A549 (cell line): ENCODE measurements around the gene MRPL33. TPM values are rescaled to one million over a fixed set of nuclear protein-coding genes. Genes with fewer than 3 reads are reported as not detected.

Experiments
- ATAC-seq, 2 experiments: fragments of 200-7000 bp in 1 of 2; fragments of >200 bp in 1 of 2; cut with Nextera tagmentation in 1 of 2; cut with Tn5 transposase in 1 of 2; 3 replicates each; pipeline versions ENCODE4 v1.8.0 to v1.9.1; 2018 to 2020; ENCODE audit warnings: mild to moderate bottlenecking in 1 of 2, moderate library complexity in 1 of 2
- CTCF ChIA-PET: fragments of 300-600 bp; sonication (Branson Sonifier 250); formaldehyde crosslinking; extraction: SDS; loops from one replicate; lab custom pipeline; 2021; ENCODE audit warnings: antibody characterized with exemption, inconsistent platforms; lab: Yijun Ruan, JAX
- POLR2A ChIA-PET: fragments of 350-600 bp; formaldehyde crosslinking; extraction: SDS; loops from one replicate; lab custom pipeline; 2021; ENCODE audit warnings: antibody characterized with exemption, inconsistent platforms; lab: Yijun Ruan, JAX
- DNase-seq, 2 experiments: peaks; one replicate each; pipeline versions ENCODE4 v3.0.0 to v3.0.0-alpha.2; 2011 to 2016; ENCODE audit warnings: low read depth in 1 of 2, low spot score in 1 of 2
- FAIRE-seq: peaks from 2 replicates; lab custom pipeline; 2011; peaks lifted over from hg19 to GRCh38; lab: Jason Lieb, UNC
- H3K27ac ChIP-seq, 2 experiments: fragments of >200 bp; sonication (Bioruptor Twin); formaldehyde crosslinking; 3 replicates each; pipeline ENCODE4 v1.5.1; 2016 to 2017
- H3K4me1 ChIP-seq: fragments of >200 bp; sonication (Bioruptor Twin); formaldehyde crosslinking; 3 replicates; pipeline ENCODE4 v1.6.1; 2016
- H3K4me2 ChIP-seq: fragments of >200 bp; sonication (Bioruptor Twin); formaldehyde crosslinking; 3 replicates; pipeline ENCODE4 v1.6.1; 2016
- H3K4me3 ChIP-seq: fragments of >200 bp; sonication (Bioruptor Twin); formaldehyde crosslinking; 3 replicates; pipeline ENCODE4 v1.5.1; 2016
- H3K9me3 ChIP-seq: fragments of >200 bp; sonication (Bioruptor Twin); formaldehyde crosslinking; 3 replicates; pipeline ENCODE4 v1.6.1; 2016
- CBX8 ChIP-seq: fragments of 200-600 bp; sonication (generic); IDR thresholded peaks from 2 replicates; pipeline ENCODE4 v1.6.1; 2016
- CEBPB ChIP-seq, 2 experiments: fragments of >200 bp in 1 of 2; sonication (Bioruptor Twin) in 1 of 2; formaldehyde crosslinking in 1 of 2; IDR thresholded peaks; 2 replicates each; pipeline ENCODE4 v1.6.1; 2012 to 2016
- EHMT2 ChIP-seq: fragments of 200-600 bp; sonication (generic); IDR thresholded peaks from 2 replicates; pipeline ENCODE4 v1.6.1; 2016; ENCODE audit warnings: antibody characterized with exemption, low read depth, mild to moderate bottlenecking, moderate library complexity
- FOXS1 ChIP-seq: fragments of 250-450 bp; sonication (Bioruptor Pico); IDR thresholded peaks from 2 replicates; pipeline ENCODE4 v1.5.0; 2020; ENCODE audit warnings: mild to moderate bottlenecking, moderate library complexity
- GATA3 ChIP-seq: IDR thresholded peaks from 2 replicates; pipeline ENCODE4 v1.6.1; 2012; ENCODE audit warnings: borderline replicate concordance
- HDAC2 ChIP-seq: fragments of 200-600 bp; sonication (generic); IDR thresholded peaks from 2 replicates; pipeline ENCODE4 v1.6.1; 2016
- HOXA7 ChIP-seq: fragments of 250-450 bp; sonication (Bioruptor Pico); IDR thresholded peaks from 2 replicates; pipeline ENCODE4 v1.5.0; 2020; ENCODE audit warnings: mild to moderate bottlenecking, moderate library complexity
- JUN ChIP-seq, 2 experiments: fragments of >200 bp; sonication (Bioruptor Twin); formaldehyde crosslinking; IDR thresholded peaks; 2 replicates in 1 of 2; 3 replicates in 1 of 2; pipeline ENCODE4 v1.6.1; 2016 to 2017
- JUNB ChIP-seq: fragments of >200 bp; sonication (Bioruptor Twin); formaldehyde crosslinking; IDR thresholded peaks from 2 replicates; pipeline ENCODE4 v1.6.1; 2016
- KDM1A ChIP-seq: fragments of 200-600 bp; sonication (generic); IDR thresholded peaks from 2 replicates; pipeline ENCODE4 v1.6.1; 2016; ENCODE audit warnings: low read depth, mild to moderate bottlenecking
- KDM5A ChIP-seq: fragments of 200-600 bp; sonication (generic); IDR thresholded peaks from 2 replicates; pipeline ENCODE4 v1.6.1; 2016; ENCODE audit warnings: antibody characterized with exemption, mild to moderate bottlenecking
- MAFK ChIP-seq: fragments of 450-650 bp; IDR thresholded peaks from 2 replicates; pipeline ENCODE4 v1.6.1; 2014; ENCODE audit not compliant: partially characterized antibody
- POLR2A ChIP-seq: IDR thresholded peaks from 2 replicates; pipeline ENCODE4 v1.6.1; 2012; ENCODE audit warnings: mild to moderate bottlenecking, low read length
- RARB ChIP-seq: fragments of 250-450 bp; sonication (Bioruptor Pico); IDR thresholded peaks from 2 replicates; pipeline ENCODE4 v1.8.0; 2021; ENCODE audit warnings: mild to moderate bottlenecking, moderate library complexity
- RFX5 ChIP-seq: fragments of 450-650 bp; IDR thresholded peaks from 2 replicates; pipeline ENCODE4 v1.7.1; 2014; ENCODE audit warnings: antibody characterized with exemption, mild to moderate bottlenecking, moderate library complexity
- RNF2 ChIP-seq: fragments of 200-600 bp; sonication (generic); IDR thresholded peaks from 2 replicates; pipeline ENCODE4 v1.6.1; 2016; ENCODE audit warnings: low read depth, mild to moderate bottlenecking, antibody characterized with exemption, moderate library complexity, borderline replicate concordance
- SMC3 ChIP-seq: fragments of >200 bp; sonication (Bioruptor Twin); formaldehyde crosslinking; IDR thresholded peaks from 3 replicates; pipeline ENCODE4 v1.6.1; 2018; ENCODE audit warnings: inconsistent platforms
- SREBF2 ChIP-seq: fragments of 450-650 bp; IDR thresholded peaks from 2 replicates; pipeline ENCODE4 v1.6.1; 2014; ENCODE audit warnings: mild to moderate bottlenecking, moderate library complexity
- TP53 ChIP-seq: fragments of 250-450 bp; sonication (Bioruptor Pico); IDR thresholded peaks from 2 replicates; pipeline ENCODE4 v1.5.0; 2021; ENCODE audit warnings: mild to moderate bottlenecking, moderate library complexity
- ZNF302 ChIP-seq: fragments of 250-450 bp; sonication (Bioruptor Pico); IDR thresholded peaks from 2 replicates; pipeline ENCODE4 v1.9.0; 2021; ENCODE audit warnings: inconsistent platforms, mild to moderate bottlenecking, moderate library complexity
- ZSCAN20 ChIP-seq: fragments of 250-450 bp; sonication (Bioruptor Pico); IDR thresholded peaks from 2 replicates; pipeline ENCODE4 v1.8.0; 2022; ENCODE audit warnings: mild to moderate bottlenecking, moderate library complexity
- WGBS: methylation state at CpG from one replicate; pipeline ENCODE4 v1.1.6; 2017; ENCODE audit errors: missing lambda C conversion rate; 5-methylcytosine and 5-hydroxymethylcytosine counted together
- polyA plus RNA-seq, 4 experiments: library from polyadenylated mRNA; depleted of rRNA in 3 of 4; stranded (reverse); fragments of >200 nt; fragmentation: RNase III in 1 of 4; extraction: RNeasy Plus Mini Kit Qiagen cat#74134 plus additional on column Dnase treatment in 1 of 4; gene quantifications; 2 replicates in 3 of 4; 3 replicates in 1 of 4; pipeline ENCODE4 v1.2.3, GENCODE V29; 2011 to 2017
- TF ChIP-seq, protein P1 (sequence below): IDR thresholded peaks from 2 replicates; pipeline ENCODE4 v1.6.1; 2012
- TF ChIP-seq, protein P2 (sequence below): fragments of >200 bp; sonication (Bioruptor Twin); formaldehyde crosslinking; IDR thresholded peaks from 3 replicates; pipeline ENCODE4 v1.6.1; 2016
- TF ChIP-seq, protein P3 (sequence below): IDR thresholded peaks from 2 replicates; pipeline ENCODE4 v1.6.1; 2012; ENCODE audit warnings: low read depth, borderline replicate concordance
- TF ChIP-seq, protein P4 (sequence below): fragments of >200 bp; sonication (Bioruptor Twin); formaldehyde crosslinking; IDR thresholded peaks from 2 replicates; pipeline ENCODE4 v1.6.1; 2016
- TF ChIP-seq, protein P5 (sequence below): fragments of 450-650 bp; IDR thresholded peaks from 2 replicates; pipeline ENCODE4 v1.6.1; 2014; ENCODE audit warnings: antibody characterized with exemption

MRPL33 gene
- polyA plus RNA-seq, 2 of the 4 experiments (the other 2 are of a cell fraction): 287 to 497 TPM

DNA sequence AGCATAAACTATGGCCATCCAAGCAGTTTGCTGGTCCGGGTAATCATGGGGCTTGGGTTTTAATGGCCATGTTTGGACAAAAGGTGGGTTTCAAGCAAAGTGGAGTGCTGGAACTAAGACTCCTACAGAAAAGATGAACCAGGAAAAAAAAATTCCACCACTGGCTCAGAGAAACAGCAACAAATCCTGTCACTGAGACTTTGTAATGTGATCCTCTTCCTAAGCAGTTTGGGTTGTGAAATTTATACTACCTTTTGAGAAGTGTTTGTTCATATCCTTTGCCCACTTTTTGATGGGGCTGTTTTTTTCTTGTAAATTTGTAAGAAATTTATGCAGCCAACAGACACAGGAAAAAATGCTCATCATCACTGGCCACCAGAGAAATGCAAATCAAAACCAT is 40.2 kb downstream of the MRPL33 start (continued):
- TF ChIP-seq, protein P1, sequence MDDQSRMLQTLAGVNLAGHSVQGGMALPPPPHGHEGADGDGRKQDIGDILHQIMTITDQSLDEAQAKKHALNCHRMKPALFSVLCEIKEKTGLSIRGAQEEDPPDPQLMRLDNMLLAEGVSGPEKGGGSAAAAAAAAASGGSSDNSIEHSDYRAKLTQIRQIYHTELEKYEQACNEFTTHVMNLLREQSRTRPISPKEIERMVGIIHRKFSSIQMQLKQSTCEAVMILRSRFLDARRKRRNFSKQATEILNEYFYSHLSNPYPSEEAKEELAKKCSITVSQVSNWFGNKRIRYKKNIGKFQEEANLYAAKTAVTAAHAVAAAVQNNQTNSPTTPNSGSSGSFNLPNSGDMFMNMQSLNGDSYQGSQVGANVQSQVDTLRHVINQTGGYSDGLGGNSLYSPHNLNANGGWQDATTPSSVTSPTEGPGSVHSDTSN: no peak
- TF ChIP-seq ZNF302 (CRISPR knock-in tag) (no peak), POLR2A (no peak), HDAC2 (no peak), SMC3 (no peak), ZSCAN20 (CRISPR knock-in tag) (no peak), JUN (IDR thresholded peaks at IDR 0.05) (no peak)
- TF ChIP-seq, protein P2, sequence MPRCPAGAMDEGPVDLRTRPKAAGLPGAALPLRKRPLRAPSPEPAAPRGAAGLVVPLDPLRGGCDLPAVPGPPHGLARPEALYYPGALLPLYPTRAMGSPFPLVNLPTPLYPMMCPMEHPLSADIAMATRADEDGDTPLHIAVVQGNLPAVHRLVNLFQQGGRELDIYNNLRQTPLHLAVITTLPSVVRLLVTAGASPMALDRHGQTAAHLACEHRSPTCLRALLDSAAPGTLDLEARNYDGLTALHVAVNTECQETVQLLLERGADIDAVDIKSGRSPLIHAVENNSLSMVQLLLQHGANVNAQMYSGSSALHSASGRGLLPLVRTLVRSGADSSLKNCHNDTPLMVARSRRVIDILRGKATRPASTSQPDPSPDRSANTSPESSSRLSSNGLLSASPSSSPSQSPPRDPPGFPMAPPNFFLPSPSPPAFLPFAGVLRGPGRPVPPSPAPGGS: no peak
- TF ChIP-seq, all 56 proteins: peak for 0

DNA sequence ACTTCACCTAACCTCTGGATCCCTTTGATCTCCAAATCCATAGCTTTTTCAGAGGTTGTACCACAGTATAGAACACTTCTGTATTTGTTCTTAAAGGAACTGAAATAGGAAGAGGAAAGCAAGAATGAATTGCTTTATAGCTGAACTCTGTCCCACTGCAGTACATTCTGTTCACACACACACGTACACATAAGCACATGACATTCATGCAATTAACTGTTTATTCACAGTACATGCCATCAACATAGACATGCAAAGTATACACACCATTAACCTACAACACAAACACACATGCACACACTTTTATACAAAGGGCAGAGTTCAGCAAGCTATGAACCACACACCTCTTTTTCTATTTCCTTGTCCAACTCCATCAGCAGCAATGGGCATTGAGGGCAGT is 43.2 kb downstream of the MRPL33 start:
- 70% methylated on average over 1 of the region's 1 CpG for WGBS
- no peak for ATAC-seq
- no peak overlapping the region for H3K27ac ChIP-seq
- no peak for TF ChIP-seq JUNB
- TF ChIP-seq HOXA7 (CRISPR knock-in tag): no peak
- no peak for TF ChIP-seq FOXS1 (CRISPR knock-in tag)
- TF ChIP-seq CBX8: no peak
- TF ChIP-seq, protein P3, sequence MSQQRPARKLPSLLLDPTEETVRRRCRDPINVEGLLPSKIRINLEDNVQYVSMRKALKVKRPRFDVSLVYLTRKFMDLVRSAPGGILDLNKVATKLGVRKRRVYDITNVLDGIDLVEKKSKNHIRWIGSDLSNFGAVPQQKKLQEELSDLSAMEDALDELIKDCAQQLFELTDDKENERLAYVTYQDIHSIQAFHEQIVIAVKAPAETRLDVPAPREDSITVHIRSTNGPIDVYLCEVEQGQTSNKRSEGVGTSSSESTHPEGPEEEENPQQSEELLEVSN: no peak
- no peak for TF ChIP-seq KDM1A
- TF ChIP-seq RARB (CRISPR knock-in tag): no peak
- TF ChIP-seq RFX5: no peak
- no peak for TF ChIP-seq SREBF2
- no peak for TF ChIP-seq MAFK
- TF ChIP-seq, protein P4, sequence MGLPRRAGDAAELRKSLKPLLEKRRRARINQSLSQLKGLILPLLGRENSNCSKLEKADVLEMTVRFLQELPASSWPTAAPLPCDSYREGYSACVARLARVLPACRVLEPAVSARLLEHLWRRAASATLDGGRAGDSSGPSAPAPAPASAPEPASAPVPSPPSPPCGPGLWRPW: no peak
- TF ChIP-seq GATA3: no peak
- no peak for TF ChIP-seq EHMT2
- no peak for TF ChIP-seq HDAC2
- TF ChIP-seq TP53 (CRISPR knock-in tag): no peak
- TF ChIP-seq CEBPB (IDR thresholded peaks at IDR 0.05): no peak
- no peak for TF ChIP-seq KDM5A
- no peak for TF ChIP-seq RNF2
- TF ChIP-seq, protein P5, sequence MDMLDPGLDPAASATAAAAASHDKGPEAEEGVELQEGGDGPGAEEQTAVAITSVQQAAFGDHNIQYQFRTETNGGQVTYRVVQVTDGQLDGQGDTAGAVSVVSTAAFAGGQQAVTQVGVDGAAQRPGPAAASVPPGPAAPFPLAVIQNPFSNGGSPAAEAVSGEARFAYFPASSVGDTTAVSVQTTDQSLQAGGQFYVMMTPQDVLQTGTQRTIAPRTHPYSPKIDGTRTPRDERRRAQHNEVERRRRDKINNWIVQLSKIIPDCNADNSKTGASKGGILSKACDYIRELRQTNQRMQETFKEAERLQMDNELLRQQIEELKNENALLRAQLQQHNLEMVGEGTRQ: no peak
- TF ChIP-seq, all 56 proteins: peak for 0
- DNase-seq: no peak
- ChIA-PET POLR2A (no interaction called here), CTCF (interaction anchor here (1.0 to 1.8 kb wide), 3 partner anchors 8 to 60 kb away, joined by 3 to 5 read pairs (median 3); no protein-coding TSS in a partner anchor)
- no peak for FAIRE-seq
- no peak overlapping the region for H3K4me2 ChIP-seq
- no peak overlapping the region for H3K4me3 ChIP-seq
- H3K9me3 ChIP-seq: no peaks in the 10 kb centered on the region
- peaks cover 9% of the 10 kb centered on the region for H3K4me1 ChIP-seq
